Neural cell (in vitro differentiated cells): ENCODE results near the gene E2F2. TPM values are rescaled to one million over a fixed set of nuclear protein-coding genes. Genes with fewer than 3 reads are reported as not detected.
A peak's percentile ranks its signal among the peaks of the same experiment; 100 is the strongest.

Experiments
- H2AFZ ChIP-seq: fragments of 200-600, 300-800 bp; sonication (generic), shearing (Covaris generic); 2 replicates; pipeline ENCODE4 v1.6.0; 2014; ENCODE audit warnings: low read depth, mild to moderate bottlenecking, antibody characterized with exemption, low read length, moderate library complexity
- H3F3A ChIP-seq: fragments of 200-600 bp; shearing (Covaris generic); 2 replicates; pipeline ENCODE4 v1.6.1; 2016; ENCODE audit warnings: mild to moderate bottlenecking, moderate library complexity, mixed read lengths, antibody characterized with exemption, low read length; ENCODE audit not compliant: insufficient read depth, poor library complexity, severe bottlenecking
- H3K27ac ChIP-seq: fragments of 200-600, 300-800 bp; sonication (generic), shearing (Covaris generic); 2 replicates; pipeline ENCODE4 v1.5.1; 2014; ENCODE audit warnings: mild to moderate bottlenecking, low read length, moderate library complexity
- H3K27me3 ChIP-seq: fragments of 300-800, 200-600 bp; sonication (generic), shearing (Covaris generic); 2 replicates; pipeline ENCODE4 v1.6.0; 2014; ENCODE audit warnings: mild to moderate bottlenecking, low read depth, low read length, moderate library complexity; ENCODE audit not compliant: insufficient read depth
- H3K36me3 ChIP-seq: fragments of 300-800, 200-600 bp; sonication (generic), shearing (Covaris generic); 2 replicates; pipeline ENCODE4 v1.5.1; 2014; ENCODE audit warnings: mild to moderate bottlenecking, antibody characterized with exemption, low read length, moderate library complexity; ENCODE audit not compliant: insufficient read depth
- H3K4me2 ChIP-seq: fragments of 300-800, 200-600 bp; sonication (generic), shearing (Covaris generic); 2 replicates; pipeline ENCODE4 v1.6.0; 2014; ENCODE audit warnings: mild to moderate bottlenecking, low read length
- H3K4me3 ChIP-seq: fragments of 300-800, 200-600 bp; sonication (generic), shearing (Covaris generic); 2 replicates; pipeline ENCODE4 v1.5.1; 2014; ENCODE audit warnings: mild to moderate bottlenecking, low read length, moderate library complexity
- H3K79me2 ChIP-seq: fragments of 200-600 bp; shearing (Covaris generic); replicated peaks from 2 replicates; pipeline ENCODE4 v1.6.0; 2014; ENCODE audit warnings: mild to moderate bottlenecking, low read length, moderate library complexity; ENCODE audit not compliant: insufficient read depth
- H3K9ac ChIP-seq: fragments of 300-800, 200-600 bp; sonication (generic), shearing (Covaris generic); 2 replicates; pipeline ENCODE4 v1.6.1; 2016; ENCODE audit warnings: mild to moderate bottlenecking, low read length, mixed read lengths
- H3K9me2 ChIP-seq: fragments of 200-600 bp; shearing (Covaris generic); 2 replicates; pipeline ENCODE4 v1.6.1; 2016; ENCODE audit warnings: mild to moderate bottlenecking, low read length, mixed read lengths; ENCODE audit not compliant: insufficient read depth
- H3K9me3 ChIP-seq: fragments of 200-600, 300-800 bp; sonication (generic), shearing (Covaris generic); 2 replicates; pipeline ENCODE4 v1.6.1; 2016; ENCODE audit warnings: mild to moderate bottlenecking, mixed run types, low read length, moderate library complexity, mixed read lengths
- H4K20me1 ChIP-seq: fragments of 200-600 bp; shearing (Covaris generic); 2 replicates; pipeline ENCODE4 v1.6.1; 2016; ENCODE audit warnings: mild to moderate bottlenecking, mixed run types; ENCODE audit not compliant: insufficient read depth
- CTCF ChIP-seq: fragments of 450-650 bp; IDR thresholded peaks from 2 replicates; pipeline ENCODE4 v1.5.1; 2014; ENCODE audit warnings: antibody characterized with exemption, mild to moderate bottlenecking, moderate library complexity; ENCODE audit not compliant: poor library complexity, severe bottlenecking
- EP300 ChIP-seq: fragments of 450-650 bp; conservative IDR thresholded peaks from 2 replicates; pipeline ENCODE4 v1.6.1; 2014; ENCODE audit warnings: antibody characterized with exemption, mild to moderate bottlenecking, moderate library complexity; ENCODE audit not compliant: poor library complexity, severe bottlenecking
- EZH2 ChIP-seq: fragments of 200-600, 300-800 bp; shearing (Covaris generic), sonication (generic); IDR thresholded peaks from 2 replicates; pipeline ENCODE4 v1.6.1; 2014; ENCODE audit warnings: antibody characterized with exemption, low read length, borderline replicate concordance, mild to moderate bottlenecking; ENCODE audit not compliant: insufficient read depth, poor library complexity, severe bottlenecking
- MXI1 ChIP-seq: fragments of 450-650 bp; conservative IDR thresholded peaks from 2 replicates; pipeline ENCODE4 v1.6.1; 2014; ENCODE audit warnings: antibody characterized with exemption, mild to moderate bottlenecking; ENCODE audit not compliant: poor library complexity, severe bottlenecking
- POLR2AphosphoS5 ChIP-seq: IDR thresholded peaks from 2 replicates; pipeline ENCODE4 v1.6.1; 2012
- RAD21 ChIP-seq: fragments of 450-650 bp; conservative IDR thresholded peaks from 2 replicates; pipeline ENCODE4 v1.6.1; 2014; ENCODE audit warnings: antibody characterized with exemption, mild to moderate bottlenecking, moderate library complexity
- REST ChIP-seq: IDR thresholded peaks from 2 replicates; pipeline ENCODE4 v1.6.1; 2012; ENCODE audit warnings: borderline replicate concordance
- SMC3 ChIP-seq: fragments of 450-650 bp; conservative IDR thresholded peaks from 2 replicates; pipeline ENCODE4 v1.6.1; 2014; ENCODE audit warnings: antibody characterized with exemption, mild to moderate bottlenecking, moderate library complexity; ENCODE audit not compliant: poor library complexity
- TAF1 ChIP-seq: IDR thresholded peaks from 2 replicates; pipeline ENCODE4 v1.6.1; 2012; ENCODE audit warnings: low read depth
- polyA plus RNA-seq: library from polyadenylated mRNA; depleted of rRNA; stranded (reverse); fragments of >200 nt; gene quantifications from 2 replicates; pipeline ENCODE4 v1.2.3, GENCODE V29; 2014

The E2F2 gene
- polyA plus RNA-seq, 1 donor from 2014 or later: 0.16 TPM

- Histone ChIP-seq H3K36me3 (no peaks in the 10 kb centered on the region), H3F3A (no peaks in the 10 kb centered on the region), H3K9me3 (no peaks in the 10 kb centered on the region), H2AFZ (no peak overlapping the region), H3K9ac (peak overlapping the region; percentile 52), H3K27ac (no peak overlapping the region), H3K9me2 (no peaks in the 10 kb centered on the region), H3K4me2 (peak overlapping the region; percentile 66), H4K20me1 (no peaks in the 10 kb centered on the region), H3K27me3 (peaks cover 56% of the 10 kb centered on the region), H3K79me2 (no peaks in the 10 kb centered on the region), H3K4me3 (peak overlapping the region; percentile 64)
- TF ChIP-seq REST: no peak
- TF ChIP-seq EP300: no peak
- TF ChIP-seq EZH2: no peak
- TF ChIP-seq POLR2AphosphoS5: no peak
- TF ChIP-seq MXI1: no peak
- no peak for TF ChIP-seq TAF1
- TF ChIP-seq SMC3: no peak
- TF ChIP-seq RAD21: no peak
- no peak for TF ChIP-seq CTCF
Observed at GRCh38 chr1:23559985-23560741, 29.1 kb upstream of the E2F2 start.

- Histone ChIP-seq H3K9ac (peak within 1 kb of the TSS; percentile 52), H3K27ac (no peak within 1 kb of the TSS), H3K79me2 (no peaks in the 10 kb centered on the region), H3K9me2 (no peaks in the 10 kb centered on the region), H3K27me3 (peaks cover 61% of the 10 kb centered on the region), H3K36me3 (no peaks in the 10 kb centered on the region), H3F3A (no peaks in the 10 kb centered on the region), H3K9me3 (no peaks in the 10 kb centered on the region), H2AFZ (no peak within 1 kb of the TSS), H4K20me1 (no peaks in the 10 kb centered on the region), H3K4me2 (peak within 1 kb of the TSS; percentile 66), H3K4me3 (peak within 1 kb of the TSS; percentile 64)
- peak; percentile 35 for TF ChIP-seq POLR2AphosphoS5
- TF ChIP-seq TAF1: no peak
- TF ChIP-seq RAD21: no peak
- TF ChIP-seq MXI1: peak; percentile 41
Observed at GRCh38 chr1:23559136-23559984, 28.3 kb upstream of the E2F2 start, which contains the start of gene ID3. Gene ID3, minus strand, starts transcription at chr1:23559501. Its CDS starts 75 bp downstream, at chr1:23559426.
